K562 (cell line): Measurements from ENCODE around the gene CLNK.

ENCODE experiments used
- HNRNPH1 ChIP-seq: fragments of 200-400 bp; formaldehyde crosslinking; optimal IDR thresholded peaks from 2 replicates; pipeline ENCODE3; 2017; ENCODE audit warnings: low read depth, mild to moderate bottlenecking, low read length, moderate library complexity
- KDM1A ChIP-seq, 2 experiments: fragments of 450-650 bp; IDR thresholded peaks; 2 replicates each; pipeline ENCODE4 v1.6.1; 2016; ENCODE audit warnings: mild to moderate bottlenecking in 2 of 2
- POLR2A ChIP-seq: fragments of 450-650 bp; conservative IDR thresholded peaks from 2 replicates; pipeline ENCODE4 v1.6.1; 2016
- POLR2AphosphoS5 ChIP-seq: IDR thresholded peaks from 2 replicates; pipeline ENCODE4 v1.6.1; 2011; ENCODE audit warnings: mild to moderate bottlenecking, low read depth, low read length, moderate library complexity; ENCODE audit not compliant: control insufficient read depth, insufficient read depth
- SRF ChIP-seq, 2 experiments: fragments of 250-450, 450-650 bp in 1 of 2; sonication (Bioruptor Pico) in 1 of 2; sonication (generic) in 1 of 2; formaldehyde crosslinking; IDR thresholded peaks; 2 replicates each; pipeline versions ENCODE4 v1.5.0 to v1.5.1; 2020 to 2022; ENCODE audit warnings: mild to moderate bottlenecking in 1 of 2, missing genetic modification reagents in 1 of 2
- ZKSCAN8 ChIP-seq: fragments of 200-800 bp; sonication (Bioruptor generic); IDR thresholded peaks from 2 replicates; pipeline ENCODE4 v1.6.1; 2016; ENCODE audit warnings: missing genetic modification characterization, missing compliant biosample characterization

DNA sequence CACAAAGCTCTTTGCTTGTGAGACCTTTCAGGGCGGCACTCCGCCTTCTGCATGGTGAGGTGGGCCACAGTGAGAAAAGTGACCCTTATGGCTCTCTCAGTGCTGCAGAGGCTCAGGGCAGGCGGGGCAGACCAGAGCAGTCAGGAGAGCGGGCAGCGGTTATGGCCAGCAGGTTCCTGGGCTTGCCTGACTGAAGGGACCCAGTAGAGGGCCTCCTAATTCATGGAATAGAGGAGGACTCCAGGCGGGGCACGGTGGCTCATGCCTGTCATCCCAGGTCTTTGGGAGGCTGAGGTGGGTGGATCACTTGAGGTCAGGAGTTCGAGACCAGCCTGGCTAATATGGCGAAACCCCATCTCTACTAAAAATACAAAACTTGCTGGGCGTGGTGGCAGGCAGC lies 91.4 kb downstream of the CLNK start:
- TF ChIP-seq KDM1A (IDR thresholded peaks at IDR 0.05) (no peak), POLR2A (no peak), ZKSCAN8 (CRISPR knock-in tag) (no peak), HNRNPH1 (no peak), SRF (CRISPR knock-in tag; IDR thresholded peaks at IDR 0.05) (no peak), POLR2AphosphoS5 (no peak)
